HEK293 (cell line): ENCODE measurements around the gene KCNK4.

Source experiments
- AEBP2 ChIP-seq: fragments of 450-650 bp; formaldehyde crosslinking; IDR thresholded peaks from 2 replicates; pipeline ENCODE4 v1.5.1; 2016; ENCODE audit warnings: missing biosample characterization, missing genetic modification characterization, borderline replicate concordance
- CTCF ChIP-seq: fragments of 450-650 bp; formaldehyde crosslinking; IDR thresholded peaks from 2 replicates; pipeline ENCODE4 v1.5.1; 2016; ENCODE audit warnings: missing biosample characterization, missing genetic modification characterization
- FEZF1 ChIP-seq: fragments of 450-650 bp; formaldehyde crosslinking; IDR thresholded peaks from 2 replicates; pipeline ENCODE4 v1.5.1; 2016; ENCODE audit warnings: missing biosample characterization, missing genetic modification characterization
- MEIS1 ChIP-seq: sonication (generic); formaldehyde crosslinking; IDR thresholded peaks from 2 replicates; pipeline ENCODE4 v1.8.1; 2022; ENCODE audit warnings: missing genetic modification reagents, mild to moderate bottlenecking, borderline replicate concordance
- SP2 ChIP-seq: fragments of 450-650 bp; formaldehyde crosslinking; IDR thresholded peaks from 2 replicates; pipeline ENCODE4 v1.5.1; 2016; ENCODE audit warnings: missing biosample characterization, missing genetic modification characterization
- ZBTB26 ChIP-seq: fragments of 450-650 bp; formaldehyde crosslinking; optimal IDR thresholded peaks from 2 replicates; pipeline ENCODE3; 2016; ENCODE audit warnings: missing biosample characterization, mild to moderate bottlenecking, missing genetic modification characterization
- ZNF239 ChIP-seq: fragments of 450-650 bp; formaldehyde crosslinking; IDR thresholded peaks from 2 replicates; pipeline ENCODE4 v1.5.1; 2016; ENCODE audit warnings: missing biosample characterization, missing genetic modification characterization
- ZNF324 ChIP-seq: fragments of 450-650 bp; formaldehyde crosslinking; IDR thresholded peaks from 2 replicates; pipeline ENCODE4 v1.5.1; 2016; ENCODE audit warnings: missing biosample characterization, missing genetic modification characterization
- ZNF416 ChIP-seq: fragments of 450-650 bp; formaldehyde crosslinking; IDR thresholded peaks from 2 replicates; pipeline ENCODE4 v1.5.1; 2016; ENCODE audit warnings: missing biosample characterization, missing genetic modification characterization
- ZNF473 ChIP-seq: fragments of 450-650 bp; formaldehyde crosslinking; IDR thresholded peaks from 2 replicates; pipeline ENCODE4 v1.5.1; 2017; ENCODE audit warnings: missing biosample characterization, missing genetic modification characterization

GRCh38 chr11:64330888-64331287 is 39.8 kb downstream of the KCNK4 start:
- no peak for TF ChIP-seq ZNF324 (tag by site-specific recombination)
- TF ChIP-seq CTCF (tag by site-specific recombination) = no peak
- no peak for TF ChIP-seq MEIS1 (CRISPR knock-in tag)
- no peak for TF ChIP-seq SP2 (tag by site-specific recombination)
- TF ChIP-seq ZBTB26 (tag by site-specific recombination) = no peak
- no peak for TF ChIP-seq ZNF416
- no peak for TF ChIP-seq ZNF473 (tag by site-specific recombination)
- TF ChIP-seq ZNF239 (tag by site-specific recombination) = no peak
- TF ChIP-seq FEZF1 (tag by site-specific recombination) = no peak
- no peak for TF ChIP-seq AEBP2 (tag by site-specific recombination)
